ENCODE results near the gene SLC7A5. TPM values are rescaled to one million over a fixed set of nuclear protein-coding genes. Genes with fewer than 3 reads are reported as not detected.
A peak's percentile ranks its signal among the peaks of the same experiment; 100 is the strongest.

Gene SLC7A5
- total RNA-seq, 3 donors from 2014 or later (not counting 1 experiment from before 2014, with no cell fraction given): 27.2 to 66.1 (median 34.2) TPM

GRCh38 chr16:87809150-87809902 lies 60.0 kb downstream of the SLC7A5 start:
- Mint-ChIP-seq H3K4me3 (no peak overlapping the region), H3K36me3 (no peaks in the 10 kb centered on the region), H3K27me3 (ENCODE audit: low read depth in 2 of 2) (peaks cover 15 to 17% of the 10 kb centered on the region in 2 donors), H3K4me1 (peaks cover 4 to 6% of the 10 kb centered on the region in 2 donors), H3K27ac (no peak overlapping the region), H3K9me3 (no peaks in the 10 kb centered on the region)
- Histone ChIP-seq H3K4me3 (ENCODE audit: low read length) (no peak overlapping the region), H3K4me1 (ENCODE audit: control insufficient read depth, insufficient read depth, low read length) (peaks cover 32% of the 10 kb centered on the region), H3K27ac (ENCODE audit: low read length) (peak overlapping the region; percentile 65), H3K9me3 (ENCODE audit: control insufficient read depth, insufficient read depth, low read length) (no peaks in the 10 kb centered on the region), H3K27me3 (ENCODE audit: control insufficient read depth, insufficient read depth, low read length) (no peaks in the 10 kb centered on the region), H3K36me3 (ENCODE audit: control insufficient read depth, insufficient read depth, low read length) (no peaks in the 10 kb centered on the region)
- no peak for TF ChIP-seq CTCF (IDR thresholded peaks at IDR 0.05)
- ATAC-seq (no peak), DNase-seq (no peak)
- WGBS (ENCODE audit: insufficient coverage): 49% methylated on average over 15 of the region's 15 CpGs
- intact Hi-C loops (cut with micrococcal nuclease): no loop called here

GRCh38 chr16:87808108-87808507 lies 61.2 kb downstream of the SLC7A5 start:
- Mint-ChIP-seq H3K4me3 (no peak overlapping the region), H3K4me1 (peaks cover 4 to 6% of the 10 kb centered on the region in 2 donors), H3K9me3 (no peaks in the 10 kb centered on the region), H3K36me3 (no peaks in the 10 kb centered on the region), H3K27ac (no peak overlapping the region), H3K27me3 (ENCODE audit: low read depth in 2 of 2) (peaks cover 15 to 17% of the 10 kb centered on the region in 2 donors)
- Histone ChIP-seq H3K27ac (ENCODE audit: low read length) (no peak overlapping the region), H3K4me3 (ENCODE audit: low read length) (no peak overlapping the region), H3K36me3 (ENCODE audit: control insufficient read depth, insufficient read depth, low read length) (no peaks in the 10 kb centered on the region), H3K4me1 (ENCODE audit: control insufficient read depth, insufficient read depth, low read length) (peaks cover 32% of the 10 kb centered on the region), H3K9me3 (ENCODE audit: control insufficient read depth, insufficient read depth, low read length) (no peaks in the 10 kb centered on the region), H3K27me3 (ENCODE audit: control insufficient read depth, insufficient read depth, low read length) (no peaks in the 10 kb centered on the region)
- ATAC-seq (no peak), DNase-seq (no peak)
- intact Hi-C loops (cut with micrococcal nuclease): no loop called here
- 96% methylated on average over 6 of the region's 6 CpGs for WGBS (ENCODE audit: insufficient coverage)
- TF ChIP-seq CTCF (IDR thresholded peaks at IDR 0.05): no peak

GRCh38 chr16:87806641-87807546 lies 62.4 kb downstream of the SLC7A5 start:
- WGBS (ENCODE audit: insufficient coverage): 41% methylated on average over 25 of the region's 25 CpGs
- TF ChIP-seq CTCF (IDR thresholded peaks at IDR 0.05): no peak
- ATAC-seq (peak in 1 of 3 donors; percentile 40), DNase-seq (peak in 1 of 2 donors; percentile 66)
- Histone ChIP-seq H3K4me3 (ENCODE audit: low read length) (no peak overlapping the region), H3K36me3 (ENCODE audit: control insufficient read depth, insufficient read depth, low read length) (no peaks in the 10 kb centered on the region), H3K9me3 (ENCODE audit: control insufficient read depth, insufficient read depth, low read length) (no peaks in the 10 kb centered on the region), H3K27ac (ENCODE audit: low read length) (peak overlapping the region; percentile 37), H3K27me3 (ENCODE audit: control insufficient read depth, insufficient read depth, low read length) (no peaks in the 10 kb centered on the region), H3K4me1 (ENCODE audit: control insufficient read depth, insufficient read depth, low read length) (peaks cover 40% of the 10 kb centered on the region)
- no peak overlapping the region for H3K27ac Mint-ChIP-seq
- peaks cover 4 to 6% of the 10 kb centered on the region in 2 donors for H3K4me1 Mint-ChIP-seq
- H3K27me3 Mint-ChIP-seq (ENCODE audit: low read depth in 2 of 2): peaks cover 15 to 17% of the 10 kb centered on the region in 2 donors
- peak overlapping the region; percentile 25 for H3K4me3 Mint-ChIP-seq
- no peaks in the 10 kb centered on the region for H3K36me3 Mint-ChIP-seq
- H3K9me3 Mint-ChIP-seq: no peaks in the 10 kb centered on the region
- intact Hi-C loops (cut with micrococcal nuclease): no loop called here
